KBM-7 (cell line): ENCODE results near the gene PRKAG2.
"Not testable (repeated sequence)": the region's sequence is repeated elsewhere in the genome, so short reads cannot be mapped to it uniquely, and the experiment has no call there.

Experiments used
- DNase-seq: peaks from one replicate; pipeline ENCODE4 v3.0.0-alpha.2; 2015
- in situ Hi-C: fragments of 300-500 bp; cut with MboI; formaldehyde crosslinking; loops from 2 replicates; pipeline ENCODE4 v1.14.3; 2020; ENCODE audit warnings: low sequenced_read_pairs, low pct_unique_long_range_greater_than_20kb, mixed read lengths

The PRKAG2 gene

GRCh38 chr7:151844071-151844824 is 32.7 kb downstream of the PRKAG2 start:
- in situ Hi-C loops: no loop called here

GRCh38 chr7:151843181-151843580 is 33.7 kb downstream of the PRKAG2 start:
- in situ Hi-C loops: no loop called here
- no peak for DNase-seq

More at GRCh38 chr7:151844071-151844824, 32.7 kb downstream of the PRKAG2 start:
- DNase-seq: no peak

- in situ Hi-C loops, DNase-seq: not testable (repeated sequence)
Observed at GRCh38 chr7:151841395-151842051, 35.4 kb downstream of the PRKAG2 start.

GRCh38 chr7:151840088-151840910 is 36.6 kb downstream of the PRKAG2 start:
- in situ Hi-C loops: no loop called here
- no peak for DNase-seq

- in situ Hi-C loops: no loop called here
- no peak for DNase-seq
Observed at GRCh38 chr7:151839451-151839921, 37.4 kb downstream of the PRKAG2 start.

GRCh38 chr7:151838861-151839381 is 38.0 kb downstream of the PRKAG2 start:
- in situ Hi-C loops: no loop called here
- peak; percentile 92 for DNase-seq

GRCh38 chr7:151838072-151838471 is 38.8 kb downstream of the PRKAG2 start:
- in situ Hi-C loops: no loop called here
- peak; percentile 24 for DNase-seq

GRCh38 chr7:151837285-151838042 is 39.5 kb downstream of the PRKAG2 start:
- in situ Hi-C loops: no loop called here
- DNase-seq: peak; percentile 43

GRCh38 chr7:151836927-151837205 is 40.0 kb downstream of the PRKAG2 start:
- DNase-seq: no peak
- in situ Hi-C loops: no loop called here

GRCh38 chr7:151836191-151836926 is 40.6 kb downstream of the PRKAG2 start:
- in situ Hi-C loops: no loop called here
- DNase-seq: no peak

- in situ Hi-C loops: no loop called here
- no peak for DNase-seq
Observed at GRCh38 chr7:151835636-151836035, 41.3 kb downstream of the PRKAG2 start.

GRCh38 chr7:151834271-151835035 is 42.5 kb downstream of the PRKAG2 start:
- DNase-seq: no peak
- in situ Hi-C loops: no loop called here

GRCh38 chr7:151833691-151834090 is 43.2 kb downstream of the PRKAG2 start:
- in situ Hi-C loops: no loop called here
- DNase-seq: no peak

GRCh38 chr7:151833213-151833651 is 43.7 kb downstream of the PRKAG2 start:
- DNase-seq: no peak
- in situ Hi-C loops: no loop called here

- in situ Hi-C loops: no loop called here
- DNase-seq: no peak
Observed at GRCh38 chr7:151832656-151833055, 44.3 kb downstream of the PRKAG2 start.

- in situ Hi-C loops: no loop called here
- no peak for DNase-seq
Observed at GRCh38 chr7:151832138-151832537, 44.8 kb downstream of the PRKAG2 start.

GRCh38 chr7:151831606-151832005 is 45.3 kb downstream of the PRKAG2 start:
- no peak for DNase-seq
- in situ Hi-C loops: no loop called here
